HG03103 (cell line): Measurements from ENCODE around the gene B4GALT1.
"Not testable (repeated sequence)": the region's sequence is repeated elsewhere in the genome, so short reads cannot be mapped to it uniquely, and the experiment has no call there.

Experiments
- ATAC-seq: cut with Tn5 transposase; IDR thresholded peaks from one replicate; pipeline ENCODE4 v1.9.1; 2021; ENCODE audit warnings: low read depth; ENCODE audit not compliant: unreplicated experiment

The B4GALT1 gene

GRCh38 chr9:33185858-33186257 lies 18.7 kb upstream of the B4GALT1 start:
- ATAC-seq = no peak

GRCh38 chr9:33185406-33185805 lies 18.3 kb upstream of the B4GALT1 start:
- ATAC-seq = no peak

GRCh38 chr9:33184963-33185362 lies 17.8 kb upstream of the B4GALT1 start:
- no peak for ATAC-seq

GRCh38 chr9:33182519-33182918 lies 15.4 kb upstream of the B4GALT1 start:
- no peak for ATAC-seq

- no peak for ATAC-seq
Observed at GRCh38 chr9:33180526-33181184, 13.5 kb upstream of the B4GALT1 start.

GRCh38 chr9:33178972-33179697 lies 12.0 kb upstream of the B4GALT1 start:
- no peak for ATAC-seq

GRCh38 chr9:33177639-33178038 lies 10.5 kb upstream of the B4GALT1 start:
- no peak for ATAC-seq

GRCh38 chr9:33177086-33177485 lies 9.9 kb upstream of the B4GALT1 start:
- no peak for ATAC-seq

GRCh38 chr9:33175649-33176325 lies 8.7 kb upstream of the B4GALT1 start:
- no peak for ATAC-seq

GRCh38 chr9:33172256-33173238 lies 5.4 kb upstream of the B4GALT1 start:
- ATAC-seq = no peak

- ATAC-seq = no peak
Observed at GRCh38 chr9:33170464-33171415, 3.6 kb upstream of the B4GALT1 start.

- ATAC-seq = no peak
Observed at GRCh38 chr9:33168941-33169544, 1.9 kb upstream of the B4GALT1 start.

GRCh38 chr9:33167972-33168461 lies 881 bp upstream of the B4GALT1 start:
- ATAC-seq = no peak

GRCh38 chr9:33166231-33167083 lies 679 bp downstream of the B4GALT1 start:
- ATAC-seq = peak; percentile 1

- ATAC-seq = peak; percentile 16
Observed at GRCh38 chr9:33165263-33166151, 1.6 kb downstream of the B4GALT1 start.

- ATAC-seq = not testable (repeated sequence)
Observed at GRCh38 chr9:33164921-33165262, 2.2 kb downstream of the B4GALT1 start.
